HL-60/S4 treated with retinoic acid at 250 ng/mL for 4 days and 3 days (cell line): ENCODE results near the gene ITPA.

Source experiments
- in situ Hi-C: fragments of 300-500 bp; cut with MboI; formaldehyde crosslinking; loops from 2 replicates; pipeline ENCODE4 v1.7.0; 2022; ENCODE audit warnings: low sequenced_read_pairs

The ITPA gene

GRCh38 chr20:3227506-3227905, 18.2 kb downstream of the ITPA start:
- in situ Hi-C loops: no loop called here

DNA sequence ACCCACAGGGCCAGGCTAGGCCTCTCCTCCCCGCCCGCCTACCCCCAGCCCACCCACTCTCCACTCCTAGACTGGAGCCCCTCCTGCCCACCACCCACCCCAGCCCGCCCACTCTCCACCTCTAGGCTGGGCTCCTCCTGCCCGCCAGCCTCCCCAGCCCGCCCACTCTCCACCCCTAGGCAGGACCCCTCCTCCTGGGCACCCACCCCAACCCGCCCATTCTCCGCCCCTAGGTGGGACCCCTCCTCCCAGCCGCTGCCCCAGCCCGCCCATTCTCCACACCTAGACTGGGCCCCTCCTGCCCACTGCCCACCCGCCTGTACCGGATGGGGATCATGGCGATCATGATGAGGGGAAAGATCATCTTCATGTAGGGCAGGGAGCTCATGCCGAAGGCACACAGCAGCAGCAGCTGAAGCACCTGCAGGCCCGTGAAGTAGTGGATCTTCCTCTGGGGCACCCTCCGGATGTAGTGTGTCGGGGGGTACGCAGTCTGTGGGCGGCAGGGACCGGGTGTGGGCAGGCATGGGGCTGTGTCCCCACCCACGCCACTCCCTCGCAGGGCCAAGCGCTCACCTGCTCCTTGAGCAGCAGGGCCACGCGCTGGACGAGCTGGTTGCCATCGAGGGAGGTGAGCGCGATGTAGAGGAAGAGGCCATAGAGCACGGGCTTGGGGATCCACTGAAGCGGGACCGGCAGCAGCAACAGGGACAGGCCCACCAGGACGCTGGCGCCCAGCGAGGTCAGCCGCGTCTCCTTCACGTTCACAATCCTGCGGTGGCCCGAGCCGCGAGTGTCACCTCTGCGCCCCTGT, 18.8 kb downstream of the ITPA start:
- in situ Hi-C loops: no loop called here

DNA sequence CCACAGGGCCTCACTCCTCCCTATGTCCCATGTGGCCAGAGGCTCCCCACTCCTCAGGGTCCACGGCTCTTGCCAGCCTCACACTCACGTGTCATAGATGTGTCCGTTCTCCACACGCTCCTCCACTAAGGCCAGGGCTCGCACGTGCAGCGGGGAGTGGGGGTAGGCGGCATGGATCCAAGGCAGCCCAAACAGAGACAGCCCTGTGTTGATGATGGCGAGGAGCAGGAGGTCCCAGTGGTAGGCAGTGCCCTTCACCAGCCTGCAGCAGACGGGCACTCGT, 19.4 kb downstream of the ITPA start:
- in situ Hi-C loops: no loop called here

- in situ Hi-C loops: no loop called here
These were observed 19.9 kb downstream of the ITPA start for GRCh38 chr20:3229158-3229557.

DNA sequence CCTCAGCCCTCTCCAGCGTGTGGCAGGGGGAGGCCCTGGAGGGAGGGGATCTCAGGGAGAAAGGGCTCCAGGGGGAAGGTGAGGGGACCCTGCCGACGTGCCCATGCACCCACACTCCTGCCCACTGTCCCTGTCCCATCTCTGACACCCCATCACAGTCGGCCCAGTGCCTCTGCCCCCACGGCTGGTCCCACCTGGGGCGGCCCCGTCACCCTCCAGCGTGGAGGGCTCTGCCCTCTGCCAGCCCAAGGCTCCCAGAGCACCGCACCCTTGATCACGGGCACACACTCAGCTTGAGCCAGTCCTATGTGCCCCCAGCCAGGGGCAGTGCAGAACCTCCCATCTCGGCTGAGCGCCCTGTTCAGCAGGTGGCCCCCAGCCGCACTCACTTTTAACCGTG, 20.5 kb downstream of the ITPA start:
- in situ Hi-C loops: no loop called here

DNA sequence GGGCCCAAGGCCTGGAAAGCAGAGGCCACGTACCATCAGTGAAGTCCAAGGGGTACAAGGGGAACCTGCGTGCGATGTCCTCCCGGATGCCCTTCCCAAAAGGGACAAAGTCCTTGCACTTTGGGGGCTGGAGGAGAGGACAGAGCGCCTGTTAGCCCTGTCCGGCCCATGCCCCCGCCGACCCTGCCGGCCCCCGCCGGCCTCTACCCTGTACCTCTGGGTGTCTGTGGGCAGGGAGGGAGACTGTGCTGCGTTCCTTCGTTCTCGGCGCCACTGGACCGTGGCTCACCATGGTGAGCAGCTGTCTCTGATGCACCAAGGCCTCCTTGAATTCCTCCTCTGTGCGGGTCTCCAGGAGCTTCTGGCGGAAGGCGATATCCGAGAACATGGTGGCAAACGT, 21.8 kb downstream of the ITPA start:
- in situ Hi-C loops: no loop called here

DNA sequence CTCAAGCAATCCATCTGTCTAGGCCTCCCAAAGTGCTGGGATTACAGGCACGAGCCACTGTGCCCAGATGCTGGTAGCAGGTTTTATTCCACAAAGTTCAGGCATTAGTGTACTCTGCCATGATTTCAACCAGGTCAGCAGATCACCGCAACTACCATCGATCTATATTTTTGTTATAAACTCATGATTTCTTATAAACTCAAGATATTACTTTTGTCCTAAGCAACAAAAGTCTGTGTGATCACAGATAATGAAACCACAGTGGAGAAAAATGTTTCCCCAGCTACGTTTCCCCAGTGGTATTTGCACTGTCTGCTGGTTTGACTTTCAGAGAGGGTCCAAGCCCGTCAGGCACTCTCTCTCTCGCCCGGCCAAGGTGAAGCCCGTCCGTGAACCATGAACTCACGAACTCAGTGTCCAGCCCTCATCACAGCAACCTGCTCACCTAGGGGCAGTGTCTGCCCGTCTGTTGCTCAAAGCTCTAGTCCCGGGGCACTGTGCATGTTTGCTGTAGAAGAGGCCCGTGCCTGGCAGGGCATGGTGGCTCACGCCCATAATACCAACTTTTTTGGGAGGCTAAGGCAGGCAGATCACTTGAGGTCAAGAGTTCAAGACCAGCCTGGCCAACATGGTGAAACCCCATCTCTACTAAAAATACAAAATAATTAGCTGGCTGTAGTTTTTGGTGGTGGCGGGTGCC, 22.7 kb downstream of the ITPA start:
- in situ Hi-C loops: no loop called here

- in situ Hi-C loops: no loop called here
These were observed 24.1 kb downstream of the ITPA start for GRCh38 chr20:3233131-3233990.

- in situ Hi-C loops: no loop called here
These were observed 24.7 kb downstream of the ITPA start for GRCh38 chr20:3233991-3234498.

GRCh38 chr20:3235666-3236324, 26.5 kb downstream of the ITPA start:
- in situ Hi-C loops: no loop called here

GRCh38 chr20:3237011-3237957, 28.0 kb downstream of the ITPA start:
- in situ Hi-C loops: no loop called here

- in situ Hi-C loops: no loop called here
These were observed 28.8 kb downstream of the ITPA start for GRCh38 chr20:3237958-3238615.

DNA sequence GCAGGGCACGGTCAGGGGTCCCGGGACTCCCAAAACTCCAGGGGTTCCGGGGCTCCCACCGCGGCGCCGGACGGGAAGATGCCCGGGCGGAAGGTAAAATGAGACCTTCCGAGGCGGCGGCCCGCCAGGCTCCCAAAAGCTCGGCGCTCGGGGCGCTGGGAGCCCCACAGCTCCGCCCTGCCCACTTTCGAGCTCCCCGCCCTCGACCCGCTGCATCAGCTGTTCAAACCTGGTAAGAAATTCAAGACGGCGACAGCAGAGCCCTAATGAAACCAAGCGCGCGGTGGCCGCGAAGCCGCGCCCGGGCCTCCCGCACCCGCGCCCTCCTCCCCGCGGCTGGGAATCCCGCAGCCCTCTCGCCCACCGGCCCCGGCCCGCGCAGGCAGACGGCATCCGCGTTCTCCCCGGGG, 29.3 kb downstream of the ITPA start:
- in situ Hi-C loops: no loop called here

DNA sequence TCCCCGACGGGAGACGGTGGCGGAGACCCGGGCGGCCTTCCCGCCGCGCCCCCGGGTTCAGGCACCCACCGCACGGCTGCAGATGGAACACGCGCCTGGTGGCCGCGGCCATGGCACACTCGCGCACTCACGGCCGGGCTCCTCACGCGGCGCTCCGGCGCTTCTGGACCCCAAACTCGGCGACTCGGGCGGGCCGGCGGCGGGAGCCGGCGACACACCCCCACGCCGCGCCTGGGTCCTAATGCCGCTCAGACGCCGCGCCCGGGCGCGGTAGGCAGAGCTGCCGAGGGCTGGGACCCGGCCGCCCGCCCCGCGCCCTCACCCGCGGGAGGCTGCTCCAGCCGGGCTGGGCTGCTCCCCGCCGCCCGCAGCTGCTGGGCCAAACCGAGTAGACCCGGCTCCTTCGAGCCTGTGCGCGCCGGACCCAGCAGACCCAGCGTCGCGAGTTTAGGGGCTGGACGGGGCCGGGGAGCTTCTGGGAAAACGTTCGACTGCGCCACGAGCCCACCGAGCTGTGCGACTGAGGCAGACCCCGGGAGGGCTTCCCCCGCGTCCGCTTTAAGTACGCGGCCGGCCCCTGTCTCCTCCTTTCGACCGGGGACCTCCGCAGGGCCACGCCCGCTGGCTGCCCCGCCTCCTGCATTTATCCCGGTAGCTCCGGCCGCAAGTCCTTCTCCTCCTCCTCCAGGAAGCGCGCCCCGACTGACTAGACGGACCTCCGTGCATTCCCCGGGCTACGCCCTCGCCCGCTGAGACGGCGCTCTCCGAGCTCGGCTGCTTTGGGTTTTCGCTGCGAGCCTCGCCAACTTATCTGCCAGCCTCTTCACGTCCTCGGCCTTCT, 29.9 kb downstream of the ITPA start, which contains the start of gene SLC4A11:
TSS of gene SLC4A11 (minus strand) at position 165 of the 841 bp plus-strand sequence. CDS start at position 112, 53 bp downstream.
- in situ Hi-C loops: no loop called here

DNA sequence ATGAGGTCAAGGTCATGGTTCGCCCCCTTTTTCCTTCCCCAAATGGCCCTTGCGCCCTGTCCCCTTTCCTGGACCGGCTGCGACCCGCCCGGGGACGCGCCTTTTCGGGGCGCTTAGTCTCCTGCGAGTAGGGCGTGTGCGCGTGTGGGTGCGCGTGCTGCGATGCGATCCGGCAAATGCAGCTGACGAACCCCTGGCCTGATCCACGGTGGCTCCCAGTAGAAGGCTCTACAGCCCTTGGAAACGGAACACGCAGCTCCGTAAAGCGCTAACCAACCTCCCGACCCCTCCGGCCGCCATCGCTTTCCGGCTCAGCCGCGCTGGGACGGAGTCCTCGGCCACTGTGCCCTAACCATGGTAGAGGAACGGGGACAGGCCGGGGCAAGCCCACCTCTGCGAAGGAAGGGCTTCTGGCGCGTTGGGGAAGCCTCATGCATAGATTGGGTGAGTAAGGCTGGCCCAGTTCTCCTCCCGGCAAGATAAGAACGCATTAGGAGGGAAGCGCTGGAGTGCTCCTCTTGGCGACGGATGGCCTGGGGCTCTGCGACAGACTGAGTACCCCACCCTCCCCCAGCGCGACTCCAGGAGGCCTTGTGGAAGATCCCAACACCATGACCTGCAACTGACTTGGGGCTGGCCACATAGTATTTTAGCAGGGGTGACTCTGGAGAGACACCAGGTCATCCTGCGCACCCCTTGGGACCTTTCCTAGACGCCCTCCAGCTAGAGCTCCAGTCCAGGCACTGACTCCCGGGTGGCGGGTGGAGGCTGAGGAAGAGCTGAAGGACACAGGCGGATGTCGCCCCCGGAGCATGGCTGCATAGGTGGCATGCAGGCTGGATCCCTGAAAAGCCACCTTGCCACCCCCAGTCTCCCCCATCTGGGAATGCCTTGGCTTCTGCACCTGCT, 30.8 kb downstream of the ITPA start:
- in situ Hi-C loops: no loop called here

GRCh38 chr20:3240776-3241363, 31.6 kb downstream of the ITPA start:
- in situ Hi-C loops: no loop called here

DNA sequence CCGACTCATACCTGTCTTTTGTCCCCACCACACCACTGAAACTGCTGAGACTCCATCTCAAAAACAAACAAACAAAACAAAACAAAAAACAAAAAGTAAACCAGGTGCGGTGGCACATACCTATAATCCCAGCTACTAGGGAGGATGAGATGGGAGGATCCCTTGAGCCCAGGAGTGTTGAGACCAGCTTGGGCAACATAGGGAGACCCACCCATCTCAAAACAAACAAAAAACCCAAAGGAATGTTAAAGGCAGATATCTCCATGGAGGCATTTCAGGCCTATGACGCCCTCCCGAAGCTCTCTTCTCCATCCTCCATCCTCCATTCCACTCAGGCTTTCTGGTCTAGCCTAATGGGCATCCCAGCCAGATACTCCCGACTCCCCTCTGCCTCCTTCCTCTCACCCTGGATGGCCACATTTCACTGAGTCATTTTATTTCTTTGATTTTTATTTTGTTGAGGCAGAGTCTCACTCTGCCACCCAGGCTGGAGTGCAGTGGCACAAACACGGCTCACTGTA, 32.9 kb downstream of the ITPA start:
- in situ Hi-C loops: no loop called here
